ENCODE data around the gene UTP4.

GRCh38 chr16:69194488-69194887 is 62.0 kb downstream of the UTP4 start:
- TF ChIP-seq CTCF (IDR thresholded peaks at IDR 0.05): no peak
- no peak for TF ChIP-seq POLR2A (IDR thresholded peaks at IDR 0.05)
